Suprapubic skin (tissue), 4 donors: ENCODE measurements around the gene CAD. TPM values are rescaled to one million over a fixed set of nuclear protein-coding genes. Genes with fewer than 3 reads are reported as not detected.

Experiments used
- DNase-seq, 2 donors: peaks; one replicate each; pipeline ENCODE4 v3.0.0-alpha.2; 2019; ENCODE audit warnings: low spot score in 2 of 2
- H3K27ac ChIP-seq: fragments of 200-600 bp; sonication (generic); one replicate; pipeline ENCODE4 v1.5.1; 2019
- H3K27me3 ChIP-seq: fragments of 200-600 bp; sonication (generic); one replicate; pipeline ENCODE4 v1.5.1; 2019
- H3K36me3 ChIP-seq: fragments of 200-600 bp; sonication (generic); one replicate; pipeline ENCODE4 v1.5.1; 2019
- H3K4me1 ChIP-seq: fragments of 200-600 bp; sonication (generic); one replicate; pipeline ENCODE4 v1.5.1; 2019
- H3K4me3 ChIP-seq: fragments of 200-600 bp; sonication (generic); one replicate; pipeline ENCODE4 v1.5.1; 2019; ENCODE audit warnings: mild to moderate bottlenecking
- H3K9me3 ChIP-seq: fragments of 200-600 bp; sonication (generic); one replicate; pipeline ENCODE4 v1.5.1; 2019
- EP300 ChIP-seq: sonication (generic); formaldehyde crosslinking; IDR thresholded peaks from one replicate; pipeline ENCODE4 v1.6.1; 2017; ENCODE audit warnings: antibody characterized with exemption
- POLR2A ChIP-seq, 2 donors: fragments of 450-650 bp; IDR thresholded peaks; one replicate each; pipeline ENCODE4 v1.6.1; 2017; ENCODE audit warnings: antibody characterized with exemption in 2 of 2, mild to moderate bottlenecking in 2 of 2, moderate library complexity in 2 of 2
- POLR2AphosphoS5 ChIP-seq, 3 donors: sonication (generic); formaldehyde crosslinking; IDR thresholded peaks; one replicate each; pipeline ENCODE4 v1.6.1; 2017; ENCODE audit warnings: antibody characterized with exemption in 3 of 3
- WGBS: methylation state at CpG from one replicate; pipeline ENCODE4 v1.1.5; 2018; 5-methylcytosine and 5-hydroxymethylcytosine counted together
- total RNA-seq, 4 donors: library from RNA; depleted of rRNA; stranded (reverse); fragments of >200 nt; gene quantifications; one replicate each; pipeline ENCODE4 v1.1.0, GENCODE V29; 2016
- TF ChIP-seq, protein P1 (sequence below), 2 donors: fragments of 200-600 bp in 1 of 2; fragments of 450-650 bp in 1 of 2; sonication (generic) in 1 of 2; IDR thresholded peaks; one replicate each; pipeline ENCODE4 v1.5.1; 2016 to 2019; ENCODE audit warnings: antibody characterized with exemption in 2 of 2, mild to moderate bottlenecking in 1 of 2, moderate library complexity in 1 of 2

Gene CAD
- total RNA-seq, 4 donors from 2014 or later = 33.7 to 64.8 (median 42.1) TPM

DNA sequence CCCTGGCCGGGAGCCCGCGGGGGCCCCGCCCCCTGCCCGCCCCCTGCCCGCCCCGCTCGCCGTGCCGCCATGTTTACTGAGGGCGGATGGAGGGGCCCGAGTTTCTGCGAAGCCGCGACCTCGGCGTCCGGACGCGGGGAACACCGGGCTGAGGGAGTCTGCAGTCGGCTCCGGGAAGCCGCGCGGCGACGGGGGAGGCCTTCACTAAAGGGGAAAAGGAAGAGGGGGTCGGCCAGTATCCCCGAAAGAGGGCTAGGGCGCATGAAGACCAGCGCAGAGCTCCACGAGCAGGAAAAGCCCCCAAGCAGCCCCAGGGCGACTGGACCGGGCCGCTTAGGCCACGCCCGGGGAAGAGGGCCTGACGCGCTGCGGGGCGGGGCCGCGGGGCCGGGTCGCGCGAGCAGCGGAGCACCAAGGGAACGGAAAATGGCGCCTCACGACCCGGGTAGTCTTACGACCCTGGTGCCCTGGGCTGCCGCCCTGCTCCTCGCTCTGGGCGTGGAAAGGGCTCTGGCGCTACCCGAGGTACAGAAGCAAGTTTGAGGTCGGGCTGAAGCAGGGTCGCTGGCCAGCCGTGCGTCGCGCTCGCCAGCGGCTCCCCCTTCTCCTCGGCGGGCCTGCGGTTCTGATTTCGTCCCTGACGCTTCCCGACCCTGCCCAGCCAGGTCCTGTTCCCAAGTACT, 5.1 kb upstream of the CAD start, which contains the start of the genes ATRAID and SLC5A6:
ATRAID (plus strand) TSS at position 99 of the 683 bp plus-strand sequence; CDS start at position 427, 328 bp downstream.
SLC5A6 (minus strand) TSS at position 326 of the 683 bp plus-strand sequence. CDS start 4,618 bp downstream, outside the sequence.
- DNase-seq = peak; percentile 89 to 91
- H3K27me3 ChIP-seq = no peaks in the 10 kb centered on the region
- H3K27ac ChIP-seq = peak within 1 kb of the TSS; percentile 92
- peaks cover 37% of the 10 kb centered on the region for H3K4me1 ChIP-seq
- peak within 1 kb of the TSS; percentile 67 for H3K4me3 ChIP-seq
- H3K9me3 ChIP-seq = no peaks in the 10 kb centered on the region
- peaks cover 32% of the 10 kb centered on the region for H3K36me3 ChIP-seq
- under 1% methylated on average over 51 of the region's 73 CpGs for WGBS
- TF ChIP-seq POLR2A (IDR thresholded peaks at IDR 0.05) = peak; percentile 71 to 91
- TF ChIP-seq POLR2AphosphoS5 (IDR thresholded peaks at IDR 0.05) = peak in 2 of 3 donors; percentile 73 to 87
- TF ChIP-seq EP300 = no peak
- TF ChIP-seq, protein P1, sequence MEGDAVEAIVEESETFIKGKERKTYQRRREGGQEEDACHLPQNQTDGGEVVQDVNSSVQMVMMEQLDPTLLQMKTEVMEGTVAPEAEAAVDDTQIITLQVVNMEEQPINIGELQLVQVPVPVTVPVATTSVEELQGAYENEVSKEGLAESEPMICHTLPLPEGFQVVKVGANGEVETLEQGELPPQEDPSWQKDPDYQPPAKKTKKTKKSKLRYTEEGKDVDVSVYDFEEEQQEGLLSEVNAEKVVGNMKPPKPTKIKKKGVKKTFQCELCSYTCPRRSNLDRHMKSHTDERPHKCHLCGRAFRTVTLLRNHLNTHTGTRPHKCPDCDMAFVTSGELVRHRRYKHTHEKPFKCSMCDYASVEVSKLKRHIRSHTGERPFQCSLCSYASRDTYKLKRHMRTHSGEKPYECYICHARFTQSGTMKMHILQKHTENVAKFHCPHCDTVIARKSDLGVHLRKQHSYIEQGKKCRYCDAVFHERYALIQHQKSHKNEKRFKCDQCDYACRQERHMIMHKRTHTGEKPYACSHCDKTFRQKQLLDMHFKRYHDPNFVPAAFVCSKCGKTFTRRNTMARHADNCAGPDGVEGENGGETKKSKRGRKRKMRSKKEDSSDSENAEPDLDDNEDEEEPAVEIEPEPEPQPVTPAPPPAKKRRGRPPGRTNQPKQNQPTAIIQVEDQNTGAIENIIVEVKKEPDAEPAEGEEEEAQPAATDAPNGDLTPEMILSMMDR (IDR thresholded peaks at IDR 0.05) = no peak

DNA sequence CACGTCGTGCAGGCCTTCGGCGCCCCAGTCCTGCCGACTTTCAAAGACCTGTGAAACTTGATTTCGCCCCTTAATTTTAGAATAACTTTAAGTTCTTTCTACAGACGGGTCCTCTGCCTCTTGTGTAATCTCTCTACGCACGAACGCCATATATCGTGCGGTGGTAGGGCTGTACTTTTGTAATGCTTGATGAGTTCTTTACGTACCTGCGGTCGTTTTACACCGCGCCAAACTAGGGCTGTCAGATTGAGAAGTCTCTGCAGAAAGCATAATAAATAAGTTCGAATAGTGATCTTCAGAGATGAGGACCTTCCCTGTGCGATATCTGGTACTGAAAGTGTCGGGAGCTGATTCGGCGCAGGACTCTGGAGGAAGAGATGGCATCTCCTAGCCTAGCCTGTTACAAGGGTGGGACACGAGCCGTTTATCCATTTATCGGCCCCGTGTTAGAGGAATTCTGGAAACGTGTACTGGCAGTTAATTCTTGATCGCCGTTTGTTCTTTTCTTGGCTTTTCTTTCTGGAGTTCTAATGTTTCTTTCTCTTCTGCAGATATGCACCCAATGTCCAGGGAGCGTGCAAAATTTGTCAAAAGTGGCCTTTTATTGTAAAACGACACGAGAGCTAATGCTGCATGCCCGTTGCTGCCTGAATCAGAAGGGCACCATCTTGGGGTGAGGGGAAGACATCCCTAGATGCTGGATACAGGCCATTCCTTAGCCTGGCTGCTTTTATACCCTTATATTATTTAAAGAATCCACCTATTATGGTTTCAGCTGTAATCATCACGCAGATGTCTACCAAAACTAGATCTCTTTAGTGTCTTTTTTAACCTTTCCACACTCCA, 4.3 kb upstream of the CAD start:
- WGBS = 8% methylated on average over 34 of the region's 34 CpGs
- H3K9me3 ChIP-seq = no peaks in the 10 kb centered on the region
- DNase-seq = peak in 1 of 2 donors; percentile 67
- peak overlapping the region; percentile 92 for H3K27ac ChIP-seq
- H3K4me3 ChIP-seq = peak overlapping the region; percentile 67
- peaks cover 42% of the 10 kb centered on the region for H3K4me1 ChIP-seq
- H3K36me3 ChIP-seq = peaks cover 26% of the 10 kb centered on the region
- no peak for TF ChIP-seq POLR2A (IDR thresholded peaks at IDR 0.05)
- no peak for TF ChIP-seq POLR2AphosphoS5 (IDR thresholded peaks at IDR 0.05)
- TF ChIP-seq, protein P1 (IDR thresholded peaks at IDR 0.05) = no peak
- no peaks in the 10 kb centered on the region for H3K27me3 ChIP-seq

DNA sequence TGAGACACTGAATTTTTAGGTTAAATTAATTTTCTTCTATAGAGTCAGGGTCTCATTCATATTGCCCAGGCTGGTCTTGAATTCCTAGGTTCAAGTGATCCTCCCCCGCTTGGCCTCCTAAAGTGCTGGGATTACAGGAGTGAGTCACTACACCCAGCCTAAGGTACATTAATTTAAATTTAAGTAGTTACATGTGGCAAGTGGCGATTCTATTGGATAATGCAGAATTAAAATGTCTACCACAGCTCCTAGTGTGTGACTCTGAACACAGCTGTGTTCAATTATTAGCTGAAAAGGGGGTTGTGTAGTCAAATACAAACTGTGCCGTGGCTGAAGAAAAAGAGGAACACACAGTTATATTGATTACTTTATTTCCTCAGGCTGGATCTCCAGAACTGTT, 2.2 kb upstream of the CAD start:
- Histone ChIP-seq H3K27ac (no peak overlapping the region), H3K9me3 (no peaks in the 10 kb centered on the region), H3K4me3 (no peak overlapping the region), H3K4me1 (peaks cover 47% of the 10 kb centered on the region), H3K27me3 (no peaks in the 10 kb centered on the region), H3K36me3 (peaks cover 19% of the 10 kb centered on the region)
- 86% methylated on average over 3 of the region's 3 CpGs for WGBS
- peak in 1 of 2 donors; percentile 20 for DNase-seq
- no peak for TF ChIP-seq EP300
- no peak for TF ChIP-seq POLR2A (IDR thresholded peaks at IDR 0.05)
- TF ChIP-seq POLR2AphosphoS5 (IDR thresholded peaks at IDR 0.05) = no peak
- TF ChIP-seq, protein P1 (IDR thresholded peaks at IDR 0.05) = no peak

DNA sequence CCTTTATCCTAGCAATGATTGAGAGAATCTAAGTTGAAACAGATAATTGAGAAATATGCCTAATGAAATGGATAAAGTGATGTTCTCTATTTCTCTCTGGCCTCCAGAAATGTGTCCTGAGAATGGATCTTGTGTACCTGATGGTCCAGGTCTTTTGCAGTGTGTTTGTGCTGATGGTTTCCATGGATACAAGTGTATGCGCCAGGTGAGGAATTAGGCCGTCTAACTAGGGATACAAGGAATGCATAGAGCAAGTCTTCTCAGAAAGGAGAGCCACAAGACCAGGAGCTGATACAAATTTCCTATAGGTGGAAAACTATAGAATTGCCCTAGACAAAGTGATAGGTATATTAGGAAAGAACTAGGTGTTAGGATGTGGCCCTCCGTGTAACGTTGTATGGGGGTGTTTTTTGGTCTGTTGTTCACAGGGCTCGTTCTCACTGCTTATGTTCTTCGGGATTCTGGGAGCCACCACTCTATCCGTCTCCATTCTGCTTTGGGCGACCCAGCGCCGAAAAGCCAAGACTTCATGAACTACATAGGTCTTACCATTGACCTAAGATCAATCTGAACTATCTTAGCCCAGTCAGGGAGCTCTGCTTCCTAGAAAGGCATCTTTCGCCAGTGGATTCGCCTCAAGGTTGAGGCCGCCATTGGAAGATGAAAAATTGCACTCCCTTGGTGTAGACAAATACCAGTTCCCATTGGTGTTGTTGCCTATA, 592 bp upstream of the CAD start:
- H3K4me3 ChIP-seq = peak overlapping the region; percentile 76
- no peaks in the 10 kb centered on the region for H3K27me3 ChIP-seq
- no peak for TF ChIP-seq POLR2A (IDR thresholded peaks at IDR 0.05)
- TF ChIP-seq, protein P1 (IDR thresholded peaks at IDR 0.05) = no peak
- peaks cover 34% of the 10 kb centered on the region for H3K4me1 ChIP-seq
- peak overlapping the region; percentile 74 for H3K27ac ChIP-seq
- WGBS = 83% methylated on average over 13 of the region's 13 CpGs
- peaks cover 17% of the 10 kb centered on the region for H3K36me3 ChIP-seq
- no peak for DNase-seq
- H3K9me3 ChIP-seq = no peaks in the 10 kb centered on the region
